Measurements from ENCODE around the gene CALY. TPM values are rescaled to one million over a fixed set of nuclear protein-coding genes. Genes with fewer than 3 reads are reported as not detected.
A peak's percentile ranks its signal among the peaks of the same experiment; 100 is the strongest.

CALY gene
- total RNA-seq, 2 experiments from 2014 or later = not detected

- Mint-ChIP-seq H3K4me3 (peak overlapping the region; percentile 86), H3K9me3 (no peaks in the 10 kb centered on the region), H3K36me3 (ENCODE audit: low read depth) (peaks cover 11% of the 10 kb centered on the region), H3K27me3 (ENCODE audit: low read depth) (no peaks in the 10 kb centered on the region), H3K4me1 (ENCODE audit: low read depth) (peaks cover 23% of the 10 kb centered on the region), H3K27ac (peak overlapping the region; percentile 91)
- intact Hi-C loops (cut with micrococcal nuclease) = loop anchor here (1.0 to 5.0 kb wide), 7 partner anchors 16 to 738 kb away; partner anchors contain the start of gene INPP5A
- peak; percentile 60 for DNase-seq
- CTCF ChIA-PET = interaction anchor here (0.7 to 1.7 kb wide), 9 partner anchors 10 to 132 kb away, joined by 3 to 9 read pairs (median 6); no protein-coding TSS in a partner anchor
Observed at GRCh38 chr10:133275684-133276092, 61.0 kb downstream of the CALY start.

GRCh38 chr10:133274751-133275683 lies 61.7 kb downstream of the CALY start:
- H3K27ac Mint-ChIP-seq = peak overlapping the region; percentile 91
- H3K4me3 Mint-ChIP-seq = peak overlapping the region; percentile 86
- no peaks in the 10 kb centered on the region for H3K9me3 Mint-ChIP-seq
- DNase-seq = peak; percentile 96
- H3K36me3 Mint-ChIP-seq (ENCODE audit: low read depth) = peaks cover 11% of the 10 kb centered on the region
- CTCF ChIA-PET = interaction anchor here (0.7 to 1.7 kb wide), 8 partner anchors 11 to 131 kb away, joined by 3 to 9 read pairs (median 6); no protein-coding TSS in a partner anchor
- H3K27me3 Mint-ChIP-seq (ENCODE audit: low read depth) = no peaks in the 10 kb centered on the region
- intact Hi-C loops (cut with micrococcal nuclease) = loop anchor here (1.0 to 5.0 kb wide), 7 partner anchors 16 to 738 kb away; partner anchors contain the start of gene INPP5A
- H3K4me1 Mint-ChIP-seq (ENCODE audit: low read depth) = peaks cover 23% of the 10 kb centered on the region

Small RNA genes within 50 kb of the gene (microRNA-seq; reads per million reads assigned to microRNA genes)
- 2.7 reads per million for gene MIR3944 (ENCODE audit: borderline microRNAs expressed, borderline replicate concordance)

Other genes starting within 250 kb of the CALY start
- gene ADGRA1, start 249.0 kb downstream of the CALY start, total RNA-seq = not detected
- not detected for gene KNDC1, start 176.7 kb downstream of the CALY start, total RNA-seq
- gene UTF1, start 106.7 kb downstream of the CALY start, total RNA-seq = not detected
- gene VENTX, start 99.0 kb downstream of the CALY start, total RNA-seq = not detected
- gene ADAM8, start 60.0 kb downstream of the CALY start, total RNA-seq = 100 to 1,000 TPM; 112 to 120 TPM
- 10 to 100 TPM; 47.9 to 56.1 TPM for gene TUBGCP2, start 28.0 kb downstream of the CALY start, total RNA-seq
- gene ZNF511, start 28.0 kb downstream of the CALY start, total RNA-seq = 10 to 100 TPM; 37.1 to 39.4 TPM
- gene PRAP1, start 10.5 kb upstream of the CALY start, total RNA-seq = not detected
- 10 to 100 TPM; 29.9 to 34.9 TPM for gene FUOM, start 21.1 kb upstream of the CALY start, total RNA-seq
- gene ECHS1, start 36.5 kb upstream of the CALY start, total RNA-seq = 10 to 100 TPM; 45.8 to 48.7 TPM
- gene PAOX, start 42.4 kb upstream of the CALY start, total RNA-seq = 1 to 10 TPM; 4.4 to 5.0 TPM
- gene MTG1, start 57.3 kb upstream of the CALY start, total RNA-seq = 10 to 100 TPM; 31.6 to 32.9 TPM
- not detected for gene SPRN, start 87.7 kb upstream of the CALY start, total RNA-seq
- gene SCART1, start 117.0 kb upstream of the CALY start, total RNA-seq = 1 to 10 TPM; 1.5 to 1.6 TPM
- under 1 TPM in 1 of 2 experiments, not detected in 1; 0.42 TPM for gene CYP2E1, start 190.5 kb upstream of the CALY start, total RNA-seq
- gene SYCE1, start 228.7 kb upstream of the CALY start, total RNA-seq = under 1 TPM in 1 of 2 experiments, not detected in 1; 0.17 TPM

Measured in activated naive CD4-positive, alpha-beta T cell treated with anti-CD3 and anti-CD28 coated beads for 36 hours (primary cell).